GM12873 (cell line): Measurements from ENCODE around the gene TSEN54.

ENCODE experiments used
- TF ChIP-seq, protein P1 (sequence below): IDR thresholded peaks from 2 replicates; pipeline ENCODE4 v1.5.1; 2012; ENCODE audit warnings: low read depth, mild to moderate bottlenecking, moderate library complexity, low read length, control low read depth; ENCODE audit not compliant: insufficient read depth; ENCODE audit errors: missing control alignments

Gene TSEN54

DNA sequence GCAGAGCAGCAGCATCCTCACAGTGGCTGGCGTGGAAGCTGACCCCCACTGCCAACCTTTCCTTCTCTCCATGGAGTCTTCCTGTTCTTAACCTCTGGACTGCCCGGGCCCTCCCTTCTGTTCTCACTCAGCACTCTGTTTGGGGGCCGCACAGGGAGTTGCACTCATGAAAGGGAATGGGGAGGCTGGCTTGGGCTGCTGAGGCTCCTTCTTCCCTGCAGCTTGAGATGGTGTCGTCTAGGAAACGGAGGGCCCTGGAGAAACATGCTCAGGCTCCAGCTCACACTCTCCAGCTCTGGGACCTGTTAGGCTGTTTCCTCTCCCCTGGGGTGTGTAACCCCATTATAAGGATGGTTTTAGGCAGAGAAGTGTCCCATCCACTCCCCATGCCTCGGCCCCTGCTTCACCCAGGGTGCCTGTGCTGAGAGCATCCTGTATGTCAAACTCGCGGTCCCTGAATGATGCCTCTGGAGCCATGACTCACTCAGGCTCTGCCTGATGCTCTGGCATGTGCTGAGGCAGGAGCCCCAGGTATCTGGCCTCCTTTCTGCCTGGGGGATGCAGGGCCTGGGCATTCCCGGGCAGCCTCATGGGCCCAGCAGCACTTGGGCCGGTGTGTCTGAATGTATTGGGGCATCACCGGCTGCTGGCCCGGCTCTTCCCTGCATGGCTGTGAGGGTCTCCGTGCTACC lies 41.0 kb upstream of the TSEN54 start:
- TF ChIP-seq, protein P1, sequence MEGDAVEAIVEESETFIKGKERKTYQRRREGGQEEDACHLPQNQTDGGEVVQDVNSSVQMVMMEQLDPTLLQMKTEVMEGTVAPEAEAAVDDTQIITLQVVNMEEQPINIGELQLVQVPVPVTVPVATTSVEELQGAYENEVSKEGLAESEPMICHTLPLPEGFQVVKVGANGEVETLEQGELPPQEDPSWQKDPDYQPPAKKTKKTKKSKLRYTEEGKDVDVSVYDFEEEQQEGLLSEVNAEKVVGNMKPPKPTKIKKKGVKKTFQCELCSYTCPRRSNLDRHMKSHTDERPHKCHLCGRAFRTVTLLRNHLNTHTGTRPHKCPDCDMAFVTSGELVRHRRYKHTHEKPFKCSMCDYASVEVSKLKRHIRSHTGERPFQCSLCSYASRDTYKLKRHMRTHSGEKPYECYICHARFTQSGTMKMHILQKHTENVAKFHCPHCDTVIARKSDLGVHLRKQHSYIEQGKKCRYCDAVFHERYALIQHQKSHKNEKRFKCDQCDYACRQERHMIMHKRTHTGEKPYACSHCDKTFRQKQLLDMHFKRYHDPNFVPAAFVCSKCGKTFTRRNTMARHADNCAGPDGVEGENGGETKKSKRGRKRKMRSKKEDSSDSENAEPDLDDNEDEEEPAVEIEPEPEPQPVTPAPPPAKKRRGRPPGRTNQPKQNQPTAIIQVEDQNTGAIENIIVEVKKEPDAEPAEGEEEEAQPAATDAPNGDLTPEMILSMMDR, result no peak

DNA sequence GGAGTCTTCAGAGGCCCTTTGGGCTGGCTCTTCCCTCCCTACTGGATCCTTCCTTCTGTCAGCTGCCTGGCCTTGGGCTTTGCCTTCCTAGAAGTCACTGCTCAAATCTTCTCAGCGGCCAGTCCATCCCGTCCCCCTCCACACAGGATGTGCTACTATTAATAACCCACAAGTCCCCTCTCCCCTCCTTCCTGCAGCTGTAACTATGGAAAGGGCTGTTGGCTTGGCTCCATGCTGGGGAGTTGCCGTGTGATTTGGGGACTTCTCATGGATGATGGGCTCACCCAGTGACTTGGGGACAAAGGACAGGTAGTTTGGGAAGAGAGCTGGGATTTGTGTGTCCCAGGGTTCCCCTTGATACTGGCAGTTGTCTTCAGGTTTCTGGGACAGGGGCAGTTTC lies 40.5 kb upstream of the TSEN54 start:
- TF ChIP-seq, protein P1, result no peak

DNA sequence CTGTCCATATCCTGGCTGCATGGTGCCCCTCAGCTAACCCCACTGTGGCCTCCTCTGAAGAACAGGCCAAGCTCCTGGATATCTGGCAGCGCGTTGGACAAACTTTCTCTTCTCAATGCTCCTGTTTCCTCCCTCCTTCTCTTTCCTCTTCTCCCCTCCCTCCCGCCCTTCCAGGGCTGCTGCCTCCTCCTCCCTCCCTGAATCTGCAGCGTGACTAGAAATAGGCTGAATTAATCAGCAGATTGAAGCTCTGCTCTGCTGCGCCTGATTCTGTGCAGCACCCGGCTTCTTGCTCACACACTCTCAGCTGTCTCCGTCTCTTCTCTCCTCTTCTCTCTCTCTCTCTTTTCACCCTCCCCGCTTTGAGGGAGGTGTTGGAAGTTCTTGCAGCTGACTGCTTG lies 40.1 kb upstream of the TSEN54 start:
- TF ChIP-seq, protein P1, result no peak

DNA sequence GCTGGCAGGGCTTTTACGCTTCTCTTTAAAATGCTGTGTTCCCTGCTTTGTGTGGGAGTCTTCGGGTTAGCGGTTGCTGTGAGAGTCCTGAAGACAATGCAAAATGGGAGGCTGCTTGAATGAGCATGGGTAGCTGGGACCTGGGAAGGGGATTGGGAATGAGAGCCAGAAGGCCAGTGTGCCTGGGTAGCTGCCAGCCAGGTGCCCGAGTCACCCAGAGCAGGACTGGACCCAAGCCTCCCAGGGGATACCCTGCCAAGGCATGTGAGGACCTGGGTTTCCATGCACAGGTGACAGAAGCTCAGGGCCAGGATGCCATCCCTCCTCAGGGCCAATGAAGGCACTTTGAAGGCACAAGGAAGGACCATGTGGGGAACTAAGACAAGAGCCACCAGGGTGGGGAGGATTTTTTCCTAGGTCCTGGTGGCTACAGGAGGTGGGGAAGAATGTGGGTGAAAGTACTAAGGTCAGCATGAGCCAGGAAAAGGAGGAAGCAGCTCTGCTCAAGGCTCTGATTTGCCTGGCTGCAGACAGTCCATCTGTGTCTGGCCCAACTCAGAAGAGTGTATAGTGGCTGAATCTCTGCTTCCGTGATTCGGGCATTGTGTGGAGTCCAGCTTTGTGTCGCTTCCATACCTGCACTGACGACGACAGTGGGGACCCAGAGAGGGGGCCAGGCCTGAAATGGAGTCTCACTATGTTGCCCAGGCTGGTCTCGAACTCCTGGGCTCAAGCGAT lies 39.4 kb upstream of the TSEN54 start:
- TF ChIP-seq, protein P1, result no peak

DNA sequence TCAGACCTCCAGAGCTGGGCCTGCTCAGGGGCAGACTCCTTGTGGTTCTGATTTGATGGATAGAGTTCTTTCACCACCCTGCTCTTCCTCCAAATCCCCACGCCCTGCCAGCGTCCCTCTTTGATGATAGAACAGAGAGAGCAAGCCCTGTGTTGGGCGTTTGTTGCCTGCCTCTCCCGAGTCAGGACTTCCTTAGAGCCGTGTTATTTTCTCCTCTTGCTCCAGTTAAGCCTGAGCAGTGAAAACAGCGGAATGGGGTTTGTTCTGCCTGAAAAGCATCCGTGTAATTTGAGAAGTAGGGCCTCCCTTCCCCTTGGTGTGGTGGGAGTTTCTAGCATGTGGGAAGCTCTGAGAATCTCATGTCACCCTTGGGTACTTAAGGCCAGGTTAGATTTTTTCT lies 37.8 kb upstream of the TSEN54 start:
- TF ChIP-seq, protein P1, result no peak

DNA sequence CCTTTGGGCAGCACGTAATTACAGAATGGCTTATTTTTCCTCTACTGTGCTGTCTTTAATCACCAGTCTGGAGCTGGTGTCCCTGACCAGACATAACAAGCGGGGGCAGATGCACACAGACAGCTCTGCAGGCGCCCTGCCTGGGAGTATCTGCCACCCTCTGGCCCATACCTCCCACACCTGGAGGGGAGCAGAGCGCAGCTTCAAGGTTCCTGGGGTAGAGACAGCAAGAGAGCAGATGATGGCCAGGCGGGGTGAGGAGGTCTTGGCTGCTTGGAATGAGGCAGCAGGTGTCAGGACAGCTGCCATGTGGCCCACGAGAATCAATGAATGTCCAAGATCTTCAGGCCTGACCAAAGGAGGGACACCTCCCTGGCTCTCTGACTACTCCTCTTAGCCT lies 36.0 kb upstream of the TSEN54 start:
- TF ChIP-seq, protein P1, result no peak

DNA sequence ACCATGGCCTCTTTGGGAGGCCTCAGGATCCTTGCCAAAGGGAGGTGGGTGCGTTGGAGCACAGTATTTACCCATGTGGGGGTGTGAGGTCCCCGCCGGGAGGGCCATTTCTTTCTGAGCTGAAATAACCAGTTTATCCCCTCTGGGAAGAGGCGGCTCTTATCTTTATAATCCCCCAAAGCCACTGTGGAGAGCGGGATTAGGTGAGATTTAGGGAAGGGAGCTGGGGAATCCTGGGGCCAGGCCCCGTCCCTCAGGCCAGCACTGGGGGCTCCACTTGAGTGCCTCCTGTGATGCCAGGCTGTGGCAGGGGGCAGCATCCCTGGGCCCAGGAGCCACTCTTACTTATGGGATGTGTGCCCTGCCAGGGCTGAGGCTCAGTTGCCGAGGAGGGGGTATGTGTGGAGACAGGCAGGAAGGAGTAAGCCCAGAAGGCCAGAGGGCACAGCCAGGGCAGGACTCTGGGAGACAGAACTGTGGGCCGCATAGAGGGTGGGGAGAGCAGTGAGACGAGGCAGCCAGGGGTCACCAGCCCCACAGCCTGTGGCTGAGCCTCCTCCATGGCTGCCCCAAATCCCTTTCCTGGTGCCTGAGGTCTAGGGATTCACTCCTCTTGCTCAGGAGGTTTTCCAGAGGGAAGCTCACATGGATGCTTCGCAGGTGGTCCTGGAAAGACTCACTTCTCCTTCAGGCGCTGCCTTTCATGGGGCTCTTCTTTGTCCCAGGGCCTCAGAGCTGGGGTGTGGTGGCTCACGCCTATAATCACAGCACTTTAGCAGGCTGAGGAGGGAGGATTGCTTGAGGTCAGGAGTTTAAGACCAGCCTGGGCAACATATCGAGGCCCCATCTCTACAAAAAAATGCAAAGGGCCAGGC lies 34.9 kb upstream of the TSEN54 start:
- TF ChIP-seq, protein P1, result no peak
